Fibroblast of peridontal ligament (primary cell): ENCODE results near the gene MAP1B.
"Not testable (repeated sequence)": the region's sequence is repeated elsewhere in the genome, so short reads cannot be mapped to it uniquely, and the experiment has no call there.

ENCODE experiments used
- DNase-seq: peaks from one replicate; pipeline ENCODE4 v3.0.0-alpha.2; 2010; ENCODE audit errors: extremely low read depth

Gene MAP1B

GRCh38 chr5:72161951-72162350 is 54.7 kb downstream of the MAP1B start:
- no peak for DNase-seq

GRCh38 chr5:72163349-72163983 is 56.2 kb downstream of the MAP1B start:
- DNase-seq, result peak; percentile 41

- DNase-seq, result peak; percentile 66
Measured at GRCh38 chr5:72166070-72166979, 59.0 kb downstream of the MAP1B start.

- no peak for DNase-seq
Measured at GRCh38 chr5:72167257-72167656, 60.0 kb downstream of the MAP1B start.

- DNase-seq, result peak; percentile 26
Measured at GRCh38 chr5:72167804-72168203, 60.5 kb downstream of the MAP1B start.

GRCh38 chr5:72170101-72170500 is 62.8 kb downstream of the MAP1B start:
- DNase-seq, result no peak

- not testable (repeated sequence) for DNase-seq
Measured at GRCh38 chr5:72171181-72171580, 63.9 kb downstream of the MAP1B start.

GRCh38 chr5:72171667-72172066 is 64.4 kb downstream of the MAP1B start:
- DNase-seq, result no peak

GRCh38 chr5:72172786-72173185 is 65.5 kb downstream of the MAP1B start:
- no peak for DNase-seq

- no peak for DNase-seq
Measured at GRCh38 chr5:72177538-72177937, 70.3 kb downstream of the MAP1B start.

- peak; percentile 93 for DNase-seq
Measured at GRCh38 chr5:72179028-72179815, 71.9 kb downstream of the MAP1B start.

- DNase-seq, result peak; percentile 14
Measured at GRCh38 chr5:72179816-72180440, 72.7 kb downstream of the MAP1B start.

GRCh38 chr5:72180925-72181324 is 73.7 kb downstream of the MAP1B start:
- DNase-seq, result peak; percentile 52

- DNase-seq, result no peak
Measured at GRCh38 chr5:72182686-72183085, 75.4 kb downstream of the MAP1B start.

- no peak for DNase-seq
Measured at GRCh38 chr5:72183101-72183520, 75.8 kb downstream of the MAP1B start.

- DNase-seq, result no peak
Measured at GRCh38 chr5:72184408-72184807, 77.1 kb downstream of the MAP1B start.

- peak; percentile 41 for DNase-seq
Measured at GRCh38 chr5:72185496-72186329, 78.4 kb downstream of the MAP1B start.

- no peak for DNase-seq
Measured at GRCh38 chr5:72187388-72188075, 80.3 kb downstream of the MAP1B start.

GRCh38 chr5:72188166-72188565 is 80.9 kb downstream of the MAP1B start:
- DNase-seq, result no peak

- DNase-seq, result no peak
Measured at GRCh38 chr5:72189146-72189545, 81.9 kb downstream of the MAP1B start.
